ENCODE measurements around the gene ANKS1A.

The ANKS1A gene

GRCh38 chr6:35081426-35081851 is 192.4 kb downstream of the ANKS1A start:
- no peak overlapping the region for H3K4me3 ChIP-seq (ENCODE audit: low read depth, low read length)
- TF ChIP-seq CTCF (IDR thresholded peaks at IDR 0.05; ENCODE audit: low read depth, low read length) = no peak

- no peak overlapping the region for H3K4me3 ChIP-seq (ENCODE audit: low read depth, low read length)
- no peak for TF ChIP-seq CTCF (IDR thresholded peaks at IDR 0.05; ENCODE audit: low read depth, low read length)
Measured at GRCh38 chr6:35082046-35082732, 193.1 kb downstream of the ANKS1A start.

- no peak overlapping the region for H3K4me3 ChIP-seq (ENCODE audit: low read depth, low read length)
Measured at GRCh38 chr6:35082733-35083403, 193.8 kb downstream of the ANKS1A start.

GRCh38 chr6:35083507-35083906 is 194.5 kb downstream of the ANKS1A start:
- no peak for TF ChIP-seq CTCF (IDR thresholded peaks at IDR 0.05; ENCODE audit: low read depth, low read length)
- H3K4me3 ChIP-seq (ENCODE audit: low read depth, low read length) = no peak overlapping the region

More at GRCh38 chr6:35082733-35083403, 193.8 kb downstream of the ANKS1A start:
- TF ChIP-seq CTCF (IDR thresholded peaks at IDR 0.05; ENCODE audit: low read depth, low read length) = no peak

- no peak for TF ChIP-seq CTCF (IDR thresholded peaks at IDR 0.05; ENCODE audit: low read depth, low read length)
- H3K4me3 ChIP-seq (ENCODE audit: low read depth, low read length) = no peak overlapping the region
Measured at GRCh38 chr6:35084041-35084491, 195.0 kb downstream of the ANKS1A start.

- TF ChIP-seq CTCF (IDR thresholded peaks at IDR 0.05; ENCODE audit: low read depth, low read length) = no peak
- H3K4me3 ChIP-seq (ENCODE audit: low read depth, low read length) = no peak overlapping the region
Measured at GRCh38 chr6:35084511-35085203, 195.6 kb downstream of the ANKS1A start.
